ENCODE data around the gene POLRMT.
"Not testable (repeated sequence)": the region's sequence is repeated elsewhere in the genome, so short reads cannot be mapped to it uniquely, and the experiment has no call there.

The POLRMT gene

DNA sequence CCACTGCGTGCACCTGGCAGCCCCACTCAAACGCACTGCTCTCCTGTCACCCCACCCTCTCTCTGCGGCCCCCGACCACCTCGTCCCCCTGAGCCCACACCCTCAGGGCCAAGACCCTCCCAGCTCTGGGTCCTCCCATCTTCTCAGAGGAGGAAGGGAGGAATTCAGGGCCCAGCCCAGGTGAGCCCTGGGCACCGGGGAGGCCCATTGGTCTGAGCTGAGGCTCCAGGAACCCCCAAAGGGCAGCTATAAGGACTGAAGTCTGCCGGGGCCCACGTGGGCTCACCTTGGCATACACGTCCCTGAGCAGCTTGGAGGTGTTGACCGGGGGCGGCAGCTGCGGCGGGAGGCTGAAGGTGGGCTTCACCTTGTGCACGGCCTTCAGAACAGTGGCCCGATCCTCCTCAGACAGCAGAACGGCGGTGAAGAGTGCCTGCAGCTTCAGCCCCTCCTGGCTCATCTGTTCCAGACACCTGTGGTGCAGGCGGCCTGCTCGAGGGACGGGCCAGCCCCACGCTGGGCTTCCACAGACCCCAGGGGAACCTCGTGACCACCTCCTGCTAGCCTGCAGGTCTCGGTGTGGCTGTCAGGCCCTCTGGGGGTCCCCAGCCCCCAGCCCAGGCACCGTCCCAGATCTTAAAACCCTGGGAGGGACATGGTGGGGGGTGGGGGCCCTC is 8.8 kb downstream of the POLRMT start:
- no peak for DNase-seq

GRCh38 chr19:623974-624373 is 9.4 kb downstream of the POLRMT start:
- no peak for DNase-seq

DNA sequence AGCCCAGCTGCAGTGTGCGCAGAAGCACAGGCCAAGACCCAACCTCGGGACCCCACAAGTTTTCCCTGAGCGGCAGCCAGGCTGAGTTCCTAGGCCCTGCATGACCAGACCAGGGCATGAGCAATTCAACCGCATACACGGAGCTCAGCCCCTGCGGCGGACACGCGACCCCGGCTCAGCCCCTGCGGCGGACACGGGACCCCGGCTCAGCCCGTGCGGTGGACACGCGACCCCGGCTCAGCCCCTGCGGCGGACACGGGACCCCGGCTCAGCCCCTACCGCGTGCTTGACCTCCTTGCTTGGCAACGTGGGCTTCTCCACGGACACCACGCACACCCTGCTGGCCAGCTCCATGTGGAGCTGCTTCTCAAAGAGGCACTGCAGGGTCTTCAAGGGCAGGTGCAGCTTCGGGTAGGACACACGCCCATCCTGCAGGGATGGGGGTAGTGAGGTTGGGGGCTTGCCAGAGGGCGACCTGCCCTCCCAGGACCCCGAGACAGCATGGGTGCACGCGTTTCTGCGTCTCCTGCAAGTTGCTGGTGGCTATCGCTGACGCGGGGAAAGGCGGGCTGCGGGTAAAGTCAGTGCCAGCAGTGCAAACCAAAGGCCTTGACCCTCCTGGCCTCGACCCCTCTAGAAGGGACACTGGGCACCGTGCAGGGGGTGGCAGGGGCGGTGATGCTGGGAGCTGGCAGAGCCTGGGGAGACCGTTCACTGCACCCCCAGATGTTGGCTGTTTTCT is 10.0 kb downstream of the POLRMT start:
- no peak for DNase-seq

GRCh38 chr19:622666-623065 is 10.7 kb downstream of the POLRMT start:
- DNase-seq = no peak

DNA sequence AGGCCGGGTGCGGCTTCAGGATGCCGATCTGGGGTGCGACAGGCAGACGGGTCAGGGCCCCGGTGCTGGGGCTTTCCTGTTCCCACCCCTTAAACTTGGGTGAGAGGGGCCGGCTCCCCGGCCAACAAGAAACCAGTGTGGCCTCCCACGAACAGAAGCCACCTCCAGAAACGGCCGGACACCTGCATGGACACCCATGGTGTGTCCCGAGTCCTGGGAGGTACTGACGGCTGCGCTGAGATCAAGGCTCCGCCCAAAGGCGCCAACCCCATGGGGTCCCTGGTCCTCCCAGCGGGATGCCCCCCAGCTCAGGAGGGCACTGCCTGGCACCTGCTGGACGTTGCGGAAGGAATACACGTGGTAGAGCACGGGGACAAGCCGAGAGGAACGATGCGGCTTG is 11.5 kb downstream of the POLRMT start:
- no peak for DNase-seq

GRCh38 chr19:621191-621590 is 12.1 kb downstream of the POLRMT start:
- not testable (repeated sequence) for DNase-seq

GRCh38 chr19:620166-620862 is 13.0 kb downstream of the POLRMT start:
- DNase-seq = no peak

- DNase-seq = no peak
These were observed 13.9 kb downstream of the POLRMT start for GRCh38 chr19:619286-620002.

- DNase-seq = no peak
These were observed 14.6 kb downstream of the POLRMT start for GRCh38 chr19:618674-619285.

- no peak for DNase-seq
These were observed 15.1 kb downstream of the POLRMT start for GRCh38 chr19:618247-618619.

- DNase-seq = no peak
These were observed 15.6 kb downstream of the POLRMT start for GRCh38 chr19:617551-618246.

- no peak for DNase-seq
These were observed 16.4 kb downstream of the POLRMT start for GRCh38 chr19:616747-617526.

GRCh38 chr19:616062-616700 is 17.2 kb downstream of the POLRMT start:
- DNase-seq = no peak

GRCh38 chr19:615619-616018 is 17.7 kb downstream of the POLRMT start:
- DNase-seq = no peak

DNA sequence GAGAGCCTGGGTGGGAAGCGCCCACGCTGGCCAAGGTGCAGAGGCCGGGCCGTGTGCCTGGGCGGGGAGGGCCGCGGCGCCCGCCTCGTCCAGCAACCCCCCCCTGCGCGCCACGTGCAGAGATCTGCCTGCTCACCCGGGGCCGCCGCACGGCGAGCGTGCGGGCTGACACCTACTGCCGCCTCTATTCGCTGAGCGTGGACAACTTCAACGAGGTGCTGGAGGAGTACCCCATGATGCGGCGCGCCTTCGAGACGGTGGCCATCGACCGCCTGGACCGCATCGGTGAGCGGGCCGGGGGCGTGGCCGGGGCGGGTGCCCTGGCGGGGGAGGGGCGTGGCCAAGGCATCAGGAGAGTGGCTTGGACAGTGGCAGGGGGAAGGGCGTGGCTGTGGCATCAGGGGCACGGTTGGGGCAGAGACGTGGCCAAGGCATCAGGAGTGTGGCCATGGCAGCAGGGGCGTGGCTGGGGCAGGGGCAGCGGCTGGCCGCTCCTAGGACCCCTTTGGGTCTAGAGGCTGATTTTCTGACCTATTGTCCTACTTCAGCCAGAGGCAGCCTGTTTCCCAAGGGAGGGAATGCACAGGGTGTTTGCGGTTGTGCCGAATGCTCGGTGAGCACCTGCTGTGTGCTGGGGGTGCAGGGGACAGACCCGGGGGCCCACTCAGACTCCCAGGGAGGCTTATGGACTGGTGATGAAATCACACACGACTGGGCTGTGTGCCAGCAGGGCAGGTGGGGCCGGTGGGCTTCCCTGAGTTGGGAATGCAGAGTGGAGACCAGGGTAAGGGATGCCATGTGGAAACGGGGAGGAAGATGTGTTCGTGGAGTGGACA is 19.4 kb downstream of the POLRMT start:
- DNase-seq = no peak

GRCh38 chr19:612941-613340 is 20.4 kb downstream of the POLRMT start:
- no peak for DNase-seq

DNA sequence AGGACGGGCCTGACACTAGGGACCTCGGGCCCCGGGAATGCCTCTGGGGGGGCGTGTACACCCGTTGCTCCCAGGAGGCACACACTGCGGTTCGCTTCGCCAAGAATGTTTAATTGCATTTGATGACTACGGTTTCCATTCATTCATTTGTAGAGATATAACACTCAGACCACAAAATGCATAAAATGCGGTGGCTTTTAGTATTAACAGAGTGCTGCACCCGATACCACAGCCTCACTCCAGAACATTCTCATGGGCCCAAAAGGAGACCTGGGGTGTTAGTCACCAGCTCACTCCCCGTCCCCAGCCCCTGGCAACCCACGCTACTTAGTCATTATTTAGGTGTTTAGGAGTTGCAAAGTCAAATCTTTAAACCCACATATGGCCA is 21.9 kb downstream of the POLRMT start:
- no peak for DNase-seq

DNA sequence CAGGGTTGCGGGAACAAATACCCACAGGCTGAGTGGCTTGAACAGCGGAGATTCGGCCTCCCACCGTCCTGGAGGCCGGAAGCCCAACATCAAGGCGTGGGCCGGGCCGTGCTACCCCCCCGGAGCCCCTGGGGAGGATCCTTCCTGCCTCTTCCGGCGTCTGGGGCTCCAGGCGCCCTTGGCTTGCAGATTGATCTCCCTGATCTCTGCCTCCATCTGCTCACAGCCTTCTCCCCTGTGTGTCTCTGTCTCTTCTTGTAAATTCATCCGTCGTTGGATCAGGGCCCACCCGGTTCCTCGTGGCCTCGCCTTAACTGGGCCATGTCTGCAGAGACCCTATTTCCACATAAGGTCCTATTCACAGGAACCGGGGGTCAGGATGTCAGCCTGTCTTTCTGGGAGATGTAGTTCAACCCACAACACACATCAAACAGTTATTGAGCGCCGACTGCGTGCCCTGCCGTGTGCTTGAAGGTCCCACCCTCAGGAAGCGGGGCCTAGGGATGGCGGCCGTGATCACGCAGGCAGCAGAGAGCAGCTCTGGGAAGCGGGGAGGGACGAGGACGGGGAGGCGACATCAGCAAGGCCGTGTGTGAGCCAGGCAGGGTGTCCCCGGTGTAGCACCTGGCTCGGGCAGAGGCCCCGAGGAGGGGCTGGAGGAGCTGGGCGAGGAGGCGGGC is 22.4 kb downstream of the POLRMT start:
- DNase-seq = no peak

DNA sequence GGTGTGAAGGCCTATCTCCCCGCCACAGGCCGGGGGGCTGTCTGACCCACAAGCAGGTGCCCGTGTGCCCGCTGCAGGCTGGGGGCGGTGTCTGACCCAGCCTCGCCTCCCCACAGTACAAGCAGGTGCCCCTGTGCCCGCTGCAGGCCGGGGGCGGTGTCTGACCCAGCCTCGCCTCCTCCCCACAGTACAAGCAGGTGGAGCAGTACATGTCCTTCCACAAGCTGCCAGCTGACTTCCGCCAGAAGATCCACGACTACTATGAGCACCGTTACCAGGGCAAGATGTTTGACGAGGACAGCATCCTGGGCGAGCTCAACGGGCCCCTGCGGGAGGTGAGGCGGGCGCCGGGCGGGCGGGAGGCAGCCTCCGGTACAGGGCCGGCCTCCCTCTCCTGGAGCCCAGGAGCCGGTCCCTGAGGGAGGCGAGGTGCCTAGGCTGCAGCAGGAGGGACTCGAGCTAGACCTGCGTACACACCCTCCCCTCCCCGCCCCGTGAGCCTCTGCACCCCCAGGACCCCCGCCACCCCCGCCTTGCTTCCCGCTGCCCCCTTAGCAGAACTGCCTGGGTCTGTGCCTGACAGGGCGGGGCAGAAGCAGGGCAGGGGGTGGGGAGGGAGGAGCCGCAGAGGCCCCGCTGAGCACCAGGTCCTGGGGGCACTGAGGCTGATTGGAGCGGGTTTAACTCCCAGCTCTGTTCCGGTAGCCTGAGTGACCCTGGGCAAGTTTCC is 23.1 kb downstream of the POLRMT start:
- DNase-seq = no peak
